Ishikawa (cell line): ENCODE data around the gene ZNF613.

Experiments used
- TCF12 ChIP-seq: IDR thresholded peaks from 2 replicates; pipeline ENCODE4 v1.6.1; 2012; ENCODE audit warnings: low read depth
- TF ChIP-seq, protein P1 (sequence below): IDR thresholded peaks from 2 replicates; pipeline ENCODE4 v1.6.1; 2012

The ZNF613 gene

DNA sequence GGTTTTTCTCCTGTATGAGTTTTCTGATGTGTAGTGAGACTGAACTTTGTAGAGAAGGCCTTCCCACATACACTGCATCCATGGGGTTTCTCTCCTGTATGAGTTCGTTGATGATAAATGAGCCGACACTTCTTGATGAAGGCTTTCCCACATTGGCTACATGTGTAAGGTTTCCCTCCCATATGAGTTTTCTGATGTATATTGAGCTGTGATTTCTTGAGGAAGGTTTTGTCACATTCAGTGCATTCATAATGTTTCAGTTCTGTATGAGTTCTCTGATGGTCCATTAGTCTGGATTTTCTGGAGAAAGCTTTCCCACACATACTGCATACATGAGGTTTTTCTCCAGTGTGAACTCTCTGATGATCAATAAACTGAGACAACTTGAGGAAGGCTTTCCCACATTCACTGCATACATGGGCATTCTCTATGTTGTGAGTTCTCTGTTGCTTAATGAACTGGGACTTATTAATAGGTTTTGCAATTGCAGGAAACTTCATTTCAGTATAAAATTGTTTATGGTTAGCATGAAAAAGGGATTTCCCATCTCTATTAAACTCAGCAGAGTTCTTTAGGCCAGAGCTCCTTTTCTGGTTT, 66.9 kb downstream of the ZNF613 start:
- no peak for TF ChIP-seq TCF12
- TF ChIP-seq, protein P1, sequence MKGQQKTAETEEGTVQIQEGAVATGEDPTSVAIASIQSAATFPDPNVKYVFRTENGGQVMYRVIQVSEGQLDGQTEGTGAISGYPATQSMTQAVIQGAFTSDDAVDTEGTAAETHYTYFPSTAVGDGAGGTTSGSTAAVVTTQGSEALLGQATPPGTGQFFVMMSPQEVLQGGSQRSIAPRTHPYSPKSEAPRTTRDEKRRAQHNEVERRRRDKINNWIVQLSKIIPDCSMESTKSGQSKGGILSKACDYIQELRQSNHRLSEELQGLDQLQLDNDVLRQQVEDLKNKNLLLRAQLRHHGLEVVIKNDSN = 0 out of 2 replicates have a peak, but pooled peaks have one; percentile 17
